HepG2 (cell line): ENCODE measurements around the gene NCS1. TPM values are rescaled to one million over a fixed set of nuclear protein-coding genes. Genes with fewer than 3 reads are reported as not detected.

Experiments
- ARID2 ChIP-seq: sonication (generic); formaldehyde crosslinking; IDR thresholded peaks from 2 replicates; pipeline ENCODE4 v1.8.1; 2022; ENCODE audit warnings: mild to moderate bottlenecking, missing genetic modification reagents, borderline replicate concordance
- GABPA ChIP-seq, 2 experiments: IDR thresholded peaks; 2 replicates each; pipeline ENCODE4 v1.6.1; 2011 to 2016; ENCODE audit warnings: low read depth in 2 of 2, low read length in 1 of 2, missing biosample characterization in 1 of 2, missing genetic modification characterization in 1 of 2
- IRX3 ChIP-seq: sonication (generic); formaldehyde crosslinking; IDR thresholded peaks from 2 replicates; pipeline ENCODE4 v1.8.1; 2023; ENCODE audit warnings: mild to moderate bottlenecking, low read depth, missing genetic modification reagents, borderline replicate concordance
- KDM2A ChIP-seq: sonication (generic); formaldehyde crosslinking; IDR thresholded peaks from 2 replicates; pipeline ENCODE4 v1.4.0; 2020; ENCODE audit warnings: low read depth, missing genetic modification reagents, borderline replicate concordance
- KDM5B ChIP-seq: sonication (generic); formaldehyde crosslinking; IDR thresholded peaks from 2 replicates; pipeline ENCODE4 v1.4.0; 2020; ENCODE audit warnings: missing genetic modification reagents, mild to moderate bottlenecking, borderline replicate concordance
- MBNL3 ChIP-seq: fragments of 250-450 bp; sonication (Bioruptor Pico); conservative IDR thresholded peaks from 2 replicates; pipeline ENCODE4 v1.8.0; 2022; ENCODE audit warnings: mild to moderate bottlenecking, inconsistent platforms
- NR2F6 ChIP-seq, 2 experiments: IDR thresholded peaks; 2 replicates each; pipeline ENCODE4 v1.6.1; 2016; ENCODE audit warnings: antibody characterized with exemption in 1 of 2, mild to moderate bottlenecking in 1 of 2
- RARA ChIP-seq: IDR thresholded peaks from 2 replicates; pipeline ENCODE4 v1.6.1; 2016; ENCODE audit warnings: missing genetic modification reagents, missing compliant biosample characterization
- TGIF2 ChIP-seq: IDR thresholded peaks from 2 replicates; pipeline ENCODE4 v1.6.1; 2016; ENCODE audit warnings: control low read depth, missing compliant biosample characterization
- THAP11 ChIP-seq: IDR thresholded peaks from 2 replicates; pipeline ENCODE4 v1.6.1; 2016; ENCODE audit warnings: missing biosample characterization, missing genetic modification reagents
- ZMYM4 ChIP-seq: sonication (generic); formaldehyde crosslinking; IDR thresholded peaks from 2 replicates; pipeline ENCODE4 v1.8.1; 2023; ENCODE audit warnings: mild to moderate bottlenecking, missing genetic modification reagents
- ZNF460 ChIP-seq: sonication (generic); formaldehyde crosslinking; IDR thresholded peaks from 2 replicates; pipeline ENCODE4 v1.5.1; 2020; ENCODE audit warnings: missing genetic modification reagents, mild to moderate bottlenecking, borderline replicate concordance
- ZNF552 ChIP-seq: sonication (generic); formaldehyde crosslinking; IDR thresholded peaks from 2 replicates; pipeline ENCODE4 v1.9.0; 2022; ENCODE audit warnings: missing genetic modification reagents, mild to moderate bottlenecking, borderline replicate concordance
- ZNF580 ChIP-seq: IDR thresholded peaks from 2 replicates; pipeline ENCODE4 v1.6.1; 2016; ENCODE audit warnings: low read depth, borderline replicate concordance
- ZNF646 ChIP-seq: sonication (generic); formaldehyde crosslinking; IDR thresholded peaks from 2 replicates; pipeline ENCODE4 v1.9.0; 2021; ENCODE audit warnings: mild to moderate bottlenecking, missing genetic modification reagents
- ZNF770 ChIP-seq: sonication (generic); formaldehyde crosslinking; IDR thresholded peaks from 2 replicates; pipeline ENCODE4 v1.5.0; 2020; ENCODE audit warnings: mild to moderate bottlenecking, missing genetic modification reagents
- polyA plus RNA-seq, 8 experiments: library from polyadenylated mRNA; depleted of rRNA in 3 of 8; stranded (reverse) in 7 of 8; unstranded in 1 of 8; fragments of >200 nt; fragmentation: Illumina TruSeq in 4 of 8; extraction: Trizol in 4 of 8; gene quantifications; 2 replicates each; pipeline versions ENCODE4 v1.2.1 to v1.2.3, GENCODE V29; 2011 to 2016; ENCODE audit warnings: low read depth in 4 of 8, missing spikeins in 1 of 8, mixed read lengths in 1 of 8; ENCODE audit not compliant: insufficient read depth in 1 of 8
- total RNA-seq, 5 experiments: library from RNA; depleted of rRNA; stranded (reverse); fragments of >200 nt; fragmentation: Illumina TruSeq; extraction: Trizol; gene quantifications; 2 replicates each; pipeline ENCODE4 v1.2.3, GENCODE V29; 2016; ENCODE audit warnings: low read depth in 1 of 5
- TF ChIP-seq, protein P1 (sequence below): sonication (generic); formaldehyde crosslinking; IDR thresholded peaks from 2 replicates; pipeline ENCODE4 v1.5.0; 2020; ENCODE audit warnings: mild to moderate bottlenecking, missing genetic modification reagents, moderate library complexity

NCS1 gene
- total and polyA plus RNA-seq, 2 of the 13 experiments (the other 11 are each of a cell fraction or from before 2014, with no cell fraction given): 4.7 to 6.1 TPM

- TF ChIP-seq ZNF552 (CRISPR knock-in tag) (no peak), TGIF2 (no peak), GABPA (IDR thresholded peaks at IDR 0.05; ENCODE audit: low read depth, low read length) (no peak), GABPA (CRISPR knock-in tag; IDR thresholded peaks at IDR 0.05; ENCODE audit: low read depth) (peak; percentile 49), KDM2A (peak; percentile 2; the same call in 1 of the 2 replicates), THAP11 (CRISPR knock-in tag) (peak; percentile 80), ARID2 (CRISPR knock-in tag) (0 out of 2 replicates have a peak, but pooled peaks have one; percentile 28), IRX3 (0 out of 2 replicates have a peak, but pooled peaks have one; percentile 31), ZNF646 (CRISPR knock-in tag) (no peak), ZMYM4 (CRISPR knock-in tag) (no peak), ZNF580 (CRISPR knock-in tag) (0 out of 2 replicates have a peak, but pooled peaks have one; percentile 28), NR2F6 (IDR thresholded peaks at IDR 0.05) (no peak), NR2F6 (CRISPR knock-in tag; IDR thresholded peaks at IDR 0.05) (peak; percentile 45; the same call in 1 of the 2 replicates), ZNF460 (CRISPR knock-in tag) (no peak), MBNL3 (CRISPR knock-in tag) (no peak), RARA (CRISPR knock-in tag) (peak; percentile 34; the same call in 1 of the 2 replicates), ZNF770 (CRISPR knock-in tag) (no peak), KDM5B (CRISPR knock-in tag) (peak; percentile 37; the same call in 1 of the 2 replicates)
- TF ChIP-seq, protein P1, sequence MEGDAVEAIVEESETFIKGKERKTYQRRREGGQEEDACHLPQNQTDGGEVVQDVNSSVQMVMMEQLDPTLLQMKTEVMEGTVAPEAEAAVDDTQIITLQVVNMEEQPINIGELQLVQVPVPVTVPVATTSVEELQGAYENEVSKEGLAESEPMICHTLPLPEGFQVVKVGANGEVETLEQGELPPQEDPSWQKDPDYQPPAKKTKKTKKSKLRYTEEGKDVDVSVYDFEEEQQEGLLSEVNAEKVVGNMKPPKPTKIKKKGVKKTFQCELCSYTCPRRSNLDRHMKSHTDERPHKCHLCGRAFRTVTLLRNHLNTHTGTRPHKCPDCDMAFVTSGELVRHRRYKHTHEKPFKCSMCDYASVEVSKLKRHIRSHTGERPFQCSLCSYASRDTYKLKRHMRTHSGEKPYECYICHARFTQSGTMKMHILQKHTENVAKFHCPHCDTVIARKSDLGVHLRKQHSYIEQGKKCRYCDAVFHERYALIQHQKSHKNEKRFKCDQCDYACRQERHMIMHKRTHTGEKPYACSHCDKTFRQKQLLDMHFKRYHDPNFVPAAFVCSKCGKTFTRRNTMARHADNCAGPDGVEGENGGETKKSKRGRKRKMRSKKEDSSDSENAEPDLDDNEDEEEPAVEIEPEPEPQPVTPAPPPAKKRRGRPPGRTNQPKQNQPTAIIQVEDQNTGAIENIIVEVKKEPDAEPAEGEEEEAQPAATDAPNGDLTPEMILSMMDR (CRISPR knock-in tag): peak; percentile 84
Measured at GRCh38 chr9:130243015-130243881, 71.0 kb downstream of the NCS1 start (continued).
